Uterus (tissue), 2 donors: ENCODE measurements around the gene GRIN2D.

Experiments
- CTCF ChIP-seq, 4 experiments: fragments of 200-600 bp in 2 of 4; fragments of 450-650 bp in 2 of 4; sonication (generic) in 2 of 4; IDR thresholded peaks; one replicate each; pipeline ENCODE4 v1.5.1; 2016 to 2019; ENCODE audit warnings: antibody characterized with exemption in 4 of 4, mild to moderate bottlenecking in 2 of 4, moderate library complexity in 1 of 4
- POLR2A ChIP-seq, 2 donors: fragments of 450-650 bp; IDR thresholded peaks; one replicate each; pipeline ENCODE4 v1.6.1; 2016; ENCODE audit warnings: antibody characterized with exemption in 2 of 2, mild to moderate bottlenecking in 1 of 2, moderate library complexity in 1 of 2

GRCh38 chr19:48365602-48366001 lies 27.9 kb upstream of the GRIN2D start:
- TF ChIP-seq CTCF (IDR thresholded peaks at IDR 0.05) (no peak), POLR2A (IDR thresholded peaks at IDR 0.05) (no peak)
